ENCODE data around the gene BSCL2. TPM values are rescaled to one million over a fixed set of nuclear protein-coding genes. Genes with fewer than 3 reads are reported as not detected.
A peak's percentile ranks its signal among the peaks of the same experiment; 100 is the strongest.
"Not testable (repeated sequence)": the region's sequence is repeated elsewhere in the genome, so short reads cannot be mapped to it uniquely, and the experiment has no call there.

BSCL2 gene
- total RNA-seq, 1 donor from 2014 or later, result 65.6 TPM

GRCh38 chr11:62702246-62702645, 5.0 kb downstream of the BSCL2 start:
- no peaks in the 10 kb centered on the region for H3K9me3 ChIP-seq
- no peaks in the 10 kb centered on the region for H3K27me3 ChIP-seq
- peaks cover 13% of the 10 kb centered on the region for H3K36me3 ChIP-seq
- intact Hi-C loops (cut with DNase I), result no loop called here
- no peak overlapping the region for H3K4me3 ChIP-seq
- no peak overlapping the region for H3K27ac ChIP-seq
- DNase-seq, result peak; percentile 47
- TF ChIP-seq, protein P1, sequence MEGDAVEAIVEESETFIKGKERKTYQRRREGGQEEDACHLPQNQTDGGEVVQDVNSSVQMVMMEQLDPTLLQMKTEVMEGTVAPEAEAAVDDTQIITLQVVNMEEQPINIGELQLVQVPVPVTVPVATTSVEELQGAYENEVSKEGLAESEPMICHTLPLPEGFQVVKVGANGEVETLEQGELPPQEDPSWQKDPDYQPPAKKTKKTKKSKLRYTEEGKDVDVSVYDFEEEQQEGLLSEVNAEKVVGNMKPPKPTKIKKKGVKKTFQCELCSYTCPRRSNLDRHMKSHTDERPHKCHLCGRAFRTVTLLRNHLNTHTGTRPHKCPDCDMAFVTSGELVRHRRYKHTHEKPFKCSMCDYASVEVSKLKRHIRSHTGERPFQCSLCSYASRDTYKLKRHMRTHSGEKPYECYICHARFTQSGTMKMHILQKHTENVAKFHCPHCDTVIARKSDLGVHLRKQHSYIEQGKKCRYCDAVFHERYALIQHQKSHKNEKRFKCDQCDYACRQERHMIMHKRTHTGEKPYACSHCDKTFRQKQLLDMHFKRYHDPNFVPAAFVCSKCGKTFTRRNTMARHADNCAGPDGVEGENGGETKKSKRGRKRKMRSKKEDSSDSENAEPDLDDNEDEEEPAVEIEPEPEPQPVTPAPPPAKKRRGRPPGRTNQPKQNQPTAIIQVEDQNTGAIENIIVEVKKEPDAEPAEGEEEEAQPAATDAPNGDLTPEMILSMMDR (IDR thresholded peaks at IDR 0.05), result no peak
- H3K4me1 ChIP-seq, result peaks cover 17% of the 10 kb centered on the region
- ATAC-seq, result peak; percentile 3

DNA sequence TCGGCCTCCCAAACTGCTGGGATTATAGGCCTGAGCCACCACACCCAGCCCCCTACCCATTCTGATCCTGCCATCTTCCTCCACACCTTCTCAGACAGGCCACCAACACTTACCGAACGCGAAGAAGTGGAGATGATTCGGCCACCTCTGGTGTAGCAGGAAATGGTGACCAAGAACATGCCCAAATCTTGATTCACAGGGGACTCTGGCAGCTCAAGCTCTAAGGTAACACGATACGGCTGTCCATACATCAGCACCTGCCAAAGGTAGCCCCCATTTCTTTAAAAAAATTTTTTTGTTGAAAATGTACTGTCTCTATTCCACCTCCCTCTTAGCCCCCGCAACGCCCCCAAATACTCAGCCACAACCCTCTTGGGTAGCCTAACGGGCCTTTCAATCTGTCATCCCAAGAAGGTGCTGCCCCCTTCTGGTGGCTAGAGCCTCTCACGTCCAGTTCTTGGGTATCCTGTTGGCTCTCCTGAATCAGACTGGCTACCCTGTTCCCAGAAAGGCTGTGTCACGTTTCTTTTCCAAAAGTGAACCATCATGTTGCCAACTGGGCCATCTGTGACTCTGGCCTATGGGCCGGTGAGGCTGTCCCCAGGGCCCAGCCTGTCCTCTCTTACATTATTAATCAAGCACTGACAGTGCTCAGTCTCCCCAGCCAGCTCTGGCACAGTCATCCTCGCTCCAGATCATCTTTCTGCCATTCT, 12.6 kb downstream of the BSCL2 start:
- Histone ChIP-seq H3K27me3 (no peaks in the 10 kb centered on the region), H3K27ac (no peak overlapping the region), H3K9me3 (no peaks in the 10 kb centered on the region), H3K4me1 (no peaks in the 10 kb centered on the region), H3K36me3 (peaks cover 34% of the 10 kb centered on the region), H3K4me3 (no peak overlapping the region)
- ATAC-seq (peak; percentile 94), DNase-seq (peak; percentile 82)
- intact Hi-C loops (cut with DNase I), result no loop called here
- TF ChIP-seq, protein P1 (IDR thresholded peaks at IDR 0.05), result peak; percentile 87

DNA sequence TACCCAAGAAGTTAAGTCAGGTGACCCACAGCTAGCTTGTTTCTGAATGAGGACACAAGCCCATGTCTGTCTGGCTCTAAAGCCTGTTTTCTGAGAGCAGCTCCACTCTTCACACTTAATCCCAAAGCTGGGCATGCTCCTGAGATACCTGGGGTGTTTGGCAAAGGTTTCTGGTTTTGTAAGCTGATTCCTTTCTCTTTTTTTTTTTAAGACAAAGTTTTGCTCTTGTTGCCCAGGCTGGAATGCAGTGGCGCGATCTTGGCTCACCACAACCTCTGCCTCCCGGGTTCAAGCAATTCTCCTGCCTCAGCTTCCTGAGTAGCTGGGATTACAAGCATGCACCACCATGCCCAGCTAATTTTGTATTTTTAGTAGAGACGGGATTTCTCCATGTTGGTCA, 13.6 kb downstream of the BSCL2 start:
- H3K9me3 ChIP-seq; H3K27ac ChIP-seq; H3K4me3 ChIP-seq; H3K27me3 ChIP-seq; intact Hi-C loops (cut with DNase I); ATAC-seq; DNase-seq; H3K4me1 ChIP-seq: not testable (repeated sequence)
- H3K36me3 ChIP-seq, result peaks cover 34% of the 10 kb centered on the region

- no peaks in the 10 kb centered on the region for H3K4me1 ChIP-seq
- peaks cover 34% of the 10 kb centered on the region for H3K36me3 ChIP-seq
- ATAC-seq (peak; percentile 24), DNase-seq (no peak)
- intact Hi-C loops (cut with DNase I), result no loop called here
- H3K27me3 ChIP-seq, result peaks cover 9% of the 10 kb centered on the region
- H3K27ac ChIP-seq, result peak within 1 kb of the TSS; percentile 36
- peak within 1 kb of the TSS; percentile 19 for H3K4me3 ChIP-seq
- TF ChIP-seq, protein P1 (IDR thresholded peaks at IDR 0.05), result no peak
- H3K9me3 ChIP-seq, result no peaks in the 10 kb centered on the region
Observed at GRCh38 chr11:62689421-62690183, 17.6 kb downstream of the BSCL2 start, which contains the start of gene LRRN4CL. Gene LRRN4CL, minus strand, starts transcription at chr11:62689530. Its CDS starts 1,022 bp downstream, at chr11:62688508.

GRCh38 chr11:62688491-62688890, 18.7 kb downstream of the BSCL2 start:
- no peak for DNase-seq
- Histone ChIP-seq H3K36me3 (peaks cover 32% of the 10 kb centered on the region), H3K4me3 (peak overlapping the region; percentile 19), H3K27ac (no peak overlapping the region), H3K27me3 (peaks cover 9% of the 10 kb centered on the region), H3K4me1 (no peaks in the 10 kb centered on the region), H3K9me3 (no peaks in the 10 kb centered on the region)
- intact Hi-C loops (cut with DNase I), result no loop called here
- no peak for ATAC-seq
- TF ChIP-seq, protein P1 (IDR thresholded peaks at IDR 0.05), result no peak

All from upper lobe of right lung (tissue), 1 donor.